GM12801 (cell line): ENCODE data around the gene CD63.

Experiments used
- CTCF ChIP-seq: IDR thresholded peaks from one replicate; pipeline ENCODE4 v1.5.1; 2011; ENCODE audit warnings: control low read depth; ENCODE audit not compliant: insufficient read length; ENCODE audit errors: extremely low read depth

CD63 gene

GRCh38 chr12:55675666-55676065, 53.1 kb downstream of the CD63 start:
- TF ChIP-seq CTCF, result no peak
